WERI-Rb-1 (cell line): ENCODE results near the gene TP73.
A peak's percentile ranks its signal among the peaks of the same experiment; 100 is the strongest.

ENCODE experiments used
- DNase-seq: peaks from one replicate; pipeline ENCODE4 v3.0.0-alpha.2; 2020
- H3K27ac ChIP-seq: fragments of 250-450 bp; sonication (Bioruptor Pico); 2 replicates; pipeline ENCODE4 v1.5.1; 2020; ENCODE audit warnings: mild to moderate bottlenecking, moderate library complexity
- H3K27me3 ChIP-seq: fragments of 250-450 bp; sonication (Bioruptor Pico); 2 replicates; pipeline ENCODE4 v1.5.1; 2021; ENCODE audit warnings: mild to moderate bottlenecking, low read depth, moderate library complexity; ENCODE audit not compliant: insufficient read depth, severe bottlenecking
- H3K36me3 ChIP-seq: fragments of 250-450 bp; sonication (Bioruptor Pico); 2 replicates; pipeline ENCODE4 v1.5.1; 2020; ENCODE audit warnings: mild to moderate bottlenecking, moderate library complexity
- H3K4me3 ChIP-seq: 2 replicates; pipeline ENCODE4 v1.5.1; 2011; ENCODE audit warnings: low read depth, mild to moderate bottlenecking, control low read depth, low read length
- H3K9me3 ChIP-seq: fragments of 250-450 bp; sonication (Bioruptor Pico); 2 replicates; pipeline ENCODE4 v1.5.1; 2021; ENCODE audit warnings: mild to moderate bottlenecking, moderate library complexity; ENCODE audit not compliant: severe bottlenecking
- TF ChIP-seq, protein P1 (sequence below): IDR thresholded peaks from 2 replicates; pipeline ENCODE4 v1.5.1; 2011; ENCODE audit warnings: low read depth, mild to moderate bottlenecking, control low read depth, inconsistent platforms, low read length

TP73 gene

DNA sequence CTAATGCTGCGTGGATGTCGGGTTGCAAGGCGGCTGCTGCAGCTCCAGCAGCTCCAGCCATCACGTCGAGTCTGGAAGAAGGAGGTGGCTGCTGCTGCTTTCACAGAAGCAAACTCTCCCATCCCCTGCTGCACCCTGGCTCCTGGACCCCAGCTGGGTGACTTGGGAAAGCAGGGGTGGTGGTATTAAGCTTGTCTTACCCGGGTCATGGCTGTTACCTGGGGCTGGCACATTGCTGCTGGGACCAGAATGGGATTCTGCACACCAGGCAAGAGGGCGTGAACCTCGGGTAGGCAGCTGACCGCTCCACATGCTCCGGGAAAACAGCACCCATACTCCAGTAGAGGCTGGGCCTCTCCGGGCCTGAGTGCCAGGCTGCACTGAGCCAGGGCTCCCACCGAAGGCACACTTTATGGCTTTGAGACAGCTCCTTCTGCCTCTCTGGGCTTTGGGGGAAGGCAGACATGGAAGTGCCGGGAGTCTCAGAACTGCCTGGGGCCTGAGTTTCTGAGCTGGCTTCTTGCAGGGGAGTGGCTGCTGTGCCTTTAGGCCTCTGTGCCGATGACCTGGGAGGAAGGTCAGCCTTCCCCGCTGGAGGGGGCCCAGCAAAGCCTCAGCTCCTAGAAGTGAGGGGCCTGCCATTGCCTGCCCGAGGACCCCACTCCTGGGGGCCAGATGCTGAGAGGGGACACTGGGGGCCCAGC is 121.4 kb downstream of the TP73 start:
- Histone ChIP-seq H3K27me3 (no peaks in the 10 kb centered on the region), H3K27ac (no peak overlapping the region), H3K4me3 (no peak overlapping the region), H3K36me3 (peaks cover 5% of the 10 kb centered on the region), H3K9me3 (no peaks in the 10 kb centered on the region)
- DNase-seq, result no peak
- TF ChIP-seq, protein P1, sequence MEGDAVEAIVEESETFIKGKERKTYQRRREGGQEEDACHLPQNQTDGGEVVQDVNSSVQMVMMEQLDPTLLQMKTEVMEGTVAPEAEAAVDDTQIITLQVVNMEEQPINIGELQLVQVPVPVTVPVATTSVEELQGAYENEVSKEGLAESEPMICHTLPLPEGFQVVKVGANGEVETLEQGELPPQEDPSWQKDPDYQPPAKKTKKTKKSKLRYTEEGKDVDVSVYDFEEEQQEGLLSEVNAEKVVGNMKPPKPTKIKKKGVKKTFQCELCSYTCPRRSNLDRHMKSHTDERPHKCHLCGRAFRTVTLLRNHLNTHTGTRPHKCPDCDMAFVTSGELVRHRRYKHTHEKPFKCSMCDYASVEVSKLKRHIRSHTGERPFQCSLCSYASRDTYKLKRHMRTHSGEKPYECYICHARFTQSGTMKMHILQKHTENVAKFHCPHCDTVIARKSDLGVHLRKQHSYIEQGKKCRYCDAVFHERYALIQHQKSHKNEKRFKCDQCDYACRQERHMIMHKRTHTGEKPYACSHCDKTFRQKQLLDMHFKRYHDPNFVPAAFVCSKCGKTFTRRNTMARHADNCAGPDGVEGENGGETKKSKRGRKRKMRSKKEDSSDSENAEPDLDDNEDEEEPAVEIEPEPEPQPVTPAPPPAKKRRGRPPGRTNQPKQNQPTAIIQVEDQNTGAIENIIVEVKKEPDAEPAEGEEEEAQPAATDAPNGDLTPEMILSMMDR, result no peak

DNA sequence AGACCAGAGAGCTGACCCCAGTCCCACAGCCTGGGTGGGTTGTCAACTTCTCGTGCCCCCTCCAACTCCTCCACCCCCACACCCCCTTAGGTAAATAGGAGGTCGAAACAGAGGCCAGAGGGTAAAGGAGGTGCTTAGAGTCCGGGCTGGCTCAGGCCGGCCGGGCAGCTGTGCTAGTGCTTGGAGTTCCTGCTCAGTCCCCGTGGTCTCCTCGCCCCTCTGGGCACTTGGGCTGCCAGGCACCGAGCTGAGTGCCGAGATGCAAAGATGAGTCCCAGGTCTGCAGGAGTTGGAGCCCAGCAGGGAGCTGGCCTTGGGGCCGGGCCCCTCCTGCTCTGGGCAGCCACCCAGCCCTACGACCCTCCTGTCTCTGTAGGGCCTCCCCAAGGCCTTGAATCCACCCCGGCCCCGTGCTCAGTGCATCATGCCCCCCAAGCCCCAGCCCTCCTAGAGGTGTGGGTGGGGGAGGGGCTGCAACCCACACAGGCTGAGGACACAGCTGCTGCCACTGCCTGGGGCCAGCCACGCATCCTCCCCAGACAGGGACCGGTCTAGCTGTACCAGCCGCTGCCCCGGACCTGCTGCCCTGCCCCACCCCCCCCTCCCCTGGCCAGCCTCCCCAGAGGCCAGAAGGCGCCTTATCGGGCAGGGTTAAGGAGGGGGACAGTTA is 122.1 kb downstream of the TP73 start:
- Histone ChIP-seq H3K4me3 (no peak overlapping the region), H3K36me3 (peaks cover 12% of the 10 kb centered on the region), H3K27me3 (no peaks in the 10 kb centered on the region), H3K27ac (no peak overlapping the region), H3K9me3 (no peaks in the 10 kb centered on the region)
- TF ChIP-seq, protein P1, result no peak
- no peak for DNase-seq

DNA sequence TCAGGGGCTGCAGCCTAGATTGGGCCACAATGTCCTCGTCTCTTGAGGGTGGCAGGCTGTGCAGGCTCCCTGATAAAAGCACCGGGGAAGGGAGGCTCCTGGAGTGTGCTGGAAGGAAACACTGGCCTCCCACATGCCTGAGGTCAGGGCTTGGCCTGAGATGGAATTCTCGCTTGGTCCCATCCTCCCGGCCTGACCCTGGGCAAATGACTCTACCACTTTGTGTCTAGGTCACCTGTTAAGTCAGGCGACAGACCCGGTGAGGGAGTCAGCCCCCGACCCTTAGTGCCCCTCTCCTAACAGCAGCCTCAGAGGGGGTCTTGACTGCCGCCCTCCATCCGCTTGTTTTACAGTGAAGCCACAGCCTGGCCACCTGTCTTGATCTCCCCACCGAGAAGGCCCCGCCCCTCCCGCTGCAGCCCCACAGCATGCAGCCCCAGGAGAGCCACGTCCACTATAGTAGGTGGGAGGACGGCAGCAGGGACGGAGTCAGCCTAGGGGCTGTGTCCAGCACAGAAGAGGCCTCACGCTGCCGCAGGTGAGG is 122.7 kb downstream of the TP73 start:
- no peak overlapping the region; the same call in 1 of the 2 replicates for H3K27ac ChIP-seq
- H3K27me3 ChIP-seq, result no peaks in the 10 kb centered on the region
- TF ChIP-seq, protein P1, result no peak
- H3K4me3 ChIP-seq, result peak overlapping the region; percentile 30
- peaks cover 18% of the 10 kb centered on the region for H3K36me3 ChIP-seq
- no peaks in the 10 kb centered on the region for H3K9me3 ChIP-seq
- peak; percentile 68 for DNase-seq

DNA sequence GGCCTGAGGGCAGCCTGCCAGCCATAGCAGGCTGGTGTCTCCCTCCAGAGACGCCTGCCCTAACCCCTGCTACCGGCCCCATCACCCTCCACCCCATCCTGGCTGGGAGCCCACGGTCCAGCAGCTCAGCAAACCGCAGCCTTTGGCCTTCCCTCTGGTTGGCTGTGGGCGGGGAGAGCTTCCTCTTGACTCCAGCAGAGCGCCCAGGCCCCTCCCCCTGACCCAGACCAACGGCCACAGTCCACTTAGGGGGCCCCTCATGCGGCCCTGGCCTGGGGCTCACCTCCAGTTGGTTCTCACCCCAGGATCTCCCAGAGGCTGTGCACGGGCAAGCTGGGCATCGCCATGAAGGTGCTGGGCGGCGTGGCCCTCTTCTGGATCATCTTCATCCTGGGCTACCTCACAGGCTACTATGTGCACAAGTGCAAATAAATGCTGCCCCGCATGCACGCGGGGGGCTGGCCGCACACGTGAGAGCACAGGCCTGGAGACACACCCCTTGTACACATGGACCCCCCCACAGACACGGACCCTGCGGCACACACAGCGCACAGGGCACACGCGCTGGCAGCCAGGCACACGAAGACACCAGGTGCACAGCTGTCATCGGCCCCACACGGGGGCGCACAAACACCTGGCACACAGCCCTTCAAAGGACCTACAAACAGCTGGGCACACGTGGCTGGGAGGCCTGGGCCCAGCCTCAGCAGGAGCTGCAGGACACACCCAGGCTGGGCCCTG is 123.3 kb downstream of the TP73 start:
- Histone ChIP-seq H3K27ac (peak overlapping the region; percentile 46), H3K9me3 (no peaks in the 10 kb centered on the region), H3K27me3 (no peaks in the 10 kb centered on the region), H3K4me3 (peak overlapping the region; percentile 30), H3K36me3 (peaks cover 24% of the 10 kb centered on the region)
- peak; percentile 85 for DNase-seq
- TF ChIP-seq, protein P1, result peak; percentile 79

DNA sequence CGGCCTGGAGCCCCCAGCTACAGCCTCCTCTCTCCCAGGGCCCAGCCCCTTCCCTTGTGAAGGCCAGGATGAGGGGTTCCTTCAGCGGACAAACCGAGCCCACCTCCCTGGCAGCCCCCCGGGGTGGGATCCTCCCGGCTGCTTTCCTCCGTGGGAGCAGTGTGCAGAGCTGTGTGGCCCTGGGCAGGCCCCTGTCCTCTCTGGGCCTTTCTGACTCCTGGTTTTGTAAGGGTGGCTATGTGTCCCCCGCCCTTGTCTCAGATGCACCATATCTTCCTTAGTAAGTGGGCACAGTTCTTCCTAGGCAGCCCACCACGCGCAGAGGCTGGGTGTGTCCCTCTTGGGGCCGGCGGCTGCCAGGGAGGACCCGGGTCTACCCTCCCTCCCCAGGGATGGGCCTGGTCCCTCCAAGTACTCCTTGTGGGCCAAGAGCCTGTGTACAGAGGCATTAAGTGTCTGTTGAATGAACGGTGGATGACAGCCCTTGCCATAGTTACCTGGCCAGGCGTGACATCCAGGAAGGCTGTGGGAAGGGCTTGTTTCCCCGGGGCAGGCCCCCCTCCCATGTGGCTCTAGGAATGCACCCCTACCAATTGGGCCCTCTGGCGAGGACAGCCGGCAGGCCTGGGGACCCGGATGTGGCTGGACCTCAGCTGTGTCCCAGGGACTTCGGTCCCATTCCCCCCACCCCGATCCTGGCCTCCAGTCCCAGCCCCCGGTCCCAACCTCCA is 124.1 kb downstream of the TP73 start:
- peak overlapping the region; percentile 46 for H3K27ac ChIP-seq
- H3K27me3 ChIP-seq, result no peaks in the 10 kb centered on the region
- no peaks in the 10 kb centered on the region for H3K9me3 ChIP-seq
- TF ChIP-seq, protein P1, result no peak
- H3K36me3 ChIP-seq, result peaks cover 30% of the 10 kb centered on the region
- DNase-seq, result no peak
- no peak overlapping the region for H3K4me3 ChIP-seq
